Heart left ventricle (tissue), 13 donors: ENCODE measurements around the gene PIGS.

Source experiments
- POLR2A ChIP-seq, 2 donors: fragments of 450-650 bp; IDR thresholded peaks; one replicate each; pipeline ENCODE4 v1.6.1; 2017; ENCODE audit warnings: antibody characterized with exemption in 2 of 2, mild to moderate bottlenecking in 2 of 2, moderate library complexity in 2 of 2
- TF ChIP-seq, protein P1 (sequence below), 12 donors: fragments of 200-600 bp; sonication (generic) in 4 of 12; IDR thresholded peaks; one replicate each; pipeline versions ENCODE4 v1.5.0 to v1.8.0; 2018 to 2022; ENCODE audit warnings: antibody characterized with exemption in 12 of 12, mild to moderate bottlenecking in 5 of 12
- donor health status: ischemic (EF 13 %, LVEDD 7.1; RV severe dilation, severe dysfunction).
- donor health status: DM: no; HTN: yes; CAD: no.
- donor health status: DM: no; HTN: no; CAD: no.
- donor health status: ischemic (EF 25% LVEDD 6.9; RV normal size, moderate dysfunction).
- donor health status: ischemic (EF 25% LVEDD 5.7; RV mildly dilated, moderate dysfunction).
- donor health status: ischemic (EF 35%, LVEDD 5.7; RV mildly dilated, moderate dysfunction).
- donor health status: nonischemic (EF 11% LVEDD 7.7; RV severe dilation, severe dysfunction).
- donor health status: DM: yes; HTN: yes; CAD: no.
- donor health status: PGD.
- donor health status: ischemic (EF 29% LVEDD 5.4; RV normal size, mild dysfunction).
- donor health status: nonischemic (EF 23%, LVEDD 6.1; RV moderate dilation, normal function).

- TF ChIP-seq POLR2A (IDR thresholded peaks at IDR 0.05), result no peak
- TF ChIP-seq, protein P1, sequence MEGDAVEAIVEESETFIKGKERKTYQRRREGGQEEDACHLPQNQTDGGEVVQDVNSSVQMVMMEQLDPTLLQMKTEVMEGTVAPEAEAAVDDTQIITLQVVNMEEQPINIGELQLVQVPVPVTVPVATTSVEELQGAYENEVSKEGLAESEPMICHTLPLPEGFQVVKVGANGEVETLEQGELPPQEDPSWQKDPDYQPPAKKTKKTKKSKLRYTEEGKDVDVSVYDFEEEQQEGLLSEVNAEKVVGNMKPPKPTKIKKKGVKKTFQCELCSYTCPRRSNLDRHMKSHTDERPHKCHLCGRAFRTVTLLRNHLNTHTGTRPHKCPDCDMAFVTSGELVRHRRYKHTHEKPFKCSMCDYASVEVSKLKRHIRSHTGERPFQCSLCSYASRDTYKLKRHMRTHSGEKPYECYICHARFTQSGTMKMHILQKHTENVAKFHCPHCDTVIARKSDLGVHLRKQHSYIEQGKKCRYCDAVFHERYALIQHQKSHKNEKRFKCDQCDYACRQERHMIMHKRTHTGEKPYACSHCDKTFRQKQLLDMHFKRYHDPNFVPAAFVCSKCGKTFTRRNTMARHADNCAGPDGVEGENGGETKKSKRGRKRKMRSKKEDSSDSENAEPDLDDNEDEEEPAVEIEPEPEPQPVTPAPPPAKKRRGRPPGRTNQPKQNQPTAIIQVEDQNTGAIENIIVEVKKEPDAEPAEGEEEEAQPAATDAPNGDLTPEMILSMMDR (IDR thresholded peaks at IDR 0.05), result no peak
Measured at GRCh38 chr17:28550858-28551257, 20.5 kb downstream of the PIGS start.
